HEK293 (cell line): ENCODE data around the gene ARIH1.
"Not testable (repeated sequence)": the region's sequence is repeated elsewhere in the genome, so short reads cannot be mapped to it uniquely, and the experiment has no call there.

ENCODE experiments used
- CTCF ChIP-seq: fragments of 450-650 bp; formaldehyde crosslinking; IDR thresholded peaks from 2 replicates; pipeline ENCODE4 v1.5.1; 2016; ENCODE audit warnings: missing biosample characterization, missing genetic modification characterization
- GFI1B ChIP-seq: fragments of 450-650 bp; formaldehyde crosslinking; IDR thresholded peaks from 2 replicates; pipeline ENCODE4 v1.5.1; 2016; ENCODE audit warnings: missing biosample characterization, missing genetic modification characterization
- HOXC10 ChIP-seq: sonication (generic); formaldehyde crosslinking; IDR thresholded peaks from 2 replicates; pipeline ENCODE4 v1.8.1; 2023; ENCODE audit warnings: mild to moderate bottlenecking, missing genetic modification reagents
- HOXD13 ChIP-seq: sonication (generic); formaldehyde crosslinking; IDR thresholded peaks from 2 replicates; pipeline ENCODE4 v1.8.0; 2022; ENCODE audit warnings: missing genetic modification reagents, borderline replicate concordance
- PRDM2 ChIP-seq: fragments of 450-650 bp; formaldehyde crosslinking; IDR thresholded peaks from 2 replicates; pipeline ENCODE4 v1.5.1; 2016; ENCODE audit warnings: missing biosample characterization, missing genetic modification characterization, borderline replicate concordance
- PRDM4 ChIP-seq: fragments of 450-650 bp; formaldehyde crosslinking; IDR thresholded peaks from 2 replicates; pipeline ENCODE4 v1.5.1; 2017; ENCODE audit warnings: missing biosample characterization, missing genetic modification characterization
- SCRT1 ChIP-seq: fragments of 450-650 bp; formaldehyde crosslinking; IDR thresholded peaks from 2 replicates; pipeline ENCODE4 v1.5.1; 2016; ENCODE audit warnings: missing biosample characterization, missing genetic modification characterization, borderline replicate concordance
- ZNF26 ChIP-seq: fragments of 450-650 bp; formaldehyde crosslinking; IDR thresholded peaks from 2 replicates; pipeline ENCODE4 v1.5.1; 2016; ENCODE audit warnings: missing biosample characterization, missing genetic modification characterization
- ZNF621 ChIP-seq: fragments of 450-650 bp; formaldehyde crosslinking; IDR thresholded peaks from 2 replicates; pipeline ENCODE4 v1.5.1; 2017; ENCODE audit warnings: missing biosample characterization, missing genetic modification characterization
- ZNF670 ChIP-seq: fragments of 450-650 bp; formaldehyde crosslinking; IDR thresholded peaks from 2 replicates; pipeline ENCODE4 v1.5.1; 2016; ENCODE audit warnings: missing biosample characterization, missing genetic modification characterization, low read depth
- ZNF776 ChIP-seq: fragments of 450-650 bp; formaldehyde crosslinking; IDR thresholded peaks from 2 replicates; pipeline ENCODE4 v1.5.0; 2017; ENCODE audit warnings: missing biosample characterization, missing genetic modification characterization, borderline replicate concordance

- TF ChIP-seq ZNF670; ZNF776; ZNF621 (tag by site-specific recombination); HOXD13; CTCF (tag by site-specific recombination); ZNF26; PRDM4 (tag by site-specific recombination); PRDM2 (tag by site-specific recombination); SCRT1 (tag by site-specific recombination); HOXC10 (CRISPR knock-in tag); GFI1B (tag by site-specific recombination): not testable (repeated sequence)
Observed at GRCh38 chr15:72642271-72642670, 168.1 kb downstream of the ARIH1 start.
